ENCODE measurements around the gene HBQ1. TPM values are rescaled to one million over a fixed set of nuclear protein-coding genes. Genes with fewer than 3 reads are reported as not detected.
A peak's percentile ranks its signal among the peaks of the same experiment; 100 is the strongest.
"Not testable (repeated sequence)": the region's sequence is repeated elsewhere in the genome, so short reads cannot be mapped to it uniquely, and the experiment has no call there.

HBQ1 gene
- total RNA-seq, 1 donor from 2014 or later, result 2.7 TPM

- Mint-ChIP-seq H3K4me3 (ENCODE audit: unreplicated experiment) (peak overlapping the region; percentile 57), H3K9me3 (ENCODE audit: unreplicated experiment) (peaks cover 3% of the 10 kb centered on the region)
Observed at GRCh38 chr16:175011-175949, 5.0 kb upstream of the HBQ1 start.

GRCh38 chr16:176006-176405 is 4.3 kb upstream of the HBQ1 start:
- peaks cover 38% of the 10 kb centered on the region for H3K27me3 ChIP-seq (ENCODE audit: insufficient read depth, low read length)
- not testable (repeated sequence) for H2AFZ ChIP-seq (ENCODE audit: low read depth, low read length); H3K9me3 Mint-ChIP-seq (ENCODE audit: unreplicated experiment); H3K4me3 Mint-ChIP-seq (ENCODE audit: unreplicated experiment); DNase-seq (ENCODE audit: low read depth); H3K4me1 ChIP-seq (ENCODE audit: insufficient read depth, low read length); H3K4me3 ChIP-seq (ENCODE audit: insufficient read depth, low read depth, low read length); H3K79me2 ChIP-seq (ENCODE audit: insufficient read depth, low read length); FAIRE-seq; H3K9ac ChIP-seq (ENCODE audit: low read length); H3K27ac Mint-ChIP-seq (ENCODE audit: unreplicated experiment); H3K4me1 Mint-ChIP-seq (ENCODE audit: low read depth, unreplicated experiment); H3K9me3 ChIP-seq (ENCODE audit: insufficient read depth, low read depth, low read length); H3K36me3 Mint-ChIP-seq (ENCODE audit: low read depth, unreplicated experiment); H3K4me2 ChIP-seq (ENCODE audit: low read length); H3K36me3 ChIP-seq (ENCODE audit: insufficient read depth, low read length); H3K27ac ChIP-seq (ENCODE audit: low read depth, low read length)
- peaks cover 24% of the 10 kb centered on the region for H4K20me1 ChIP-seq (ENCODE audit: insufficient read depth, low read length)
- H3K27me3 Mint-ChIP-seq (ENCODE audit: low read depth, unreplicated experiment), result peaks cover 46% of the 10 kb centered on the region

More at GRCh38 chr16:175011-175949, 5.0 kb upstream of the HBQ1 start:
- peaks cover 2% of the 10 kb centered on the region for H3K36me3 Mint-ChIP-seq (ENCODE audit: low read depth, unreplicated experiment)
- Histone ChIP-seq H3K9ac (ENCODE audit: low read length) (no peak overlapping the region), H3K9me3 (ENCODE audit: insufficient read depth, low read depth, low read length) (no peaks in the 10 kb centered on the region), H3K79me2 (ENCODE audit: insufficient read depth, low read length) (no peaks in the 10 kb centered on the region), H4K20me1 (ENCODE audit: insufficient read depth, low read length) (peaks cover 22% of the 10 kb centered on the region), H2AFZ (ENCODE audit: low read depth, low read length) (no peak overlapping the region), H3K27me3 (ENCODE audit: insufficient read depth, low read length) (peaks cover 42% of the 10 kb centered on the region), H3K27ac (ENCODE audit: low read depth, low read length) (no peak overlapping the region), H3K36me3 (ENCODE audit: insufficient read depth, low read length) (no peaks in the 10 kb centered on the region), H3K4me2 (ENCODE audit: low read length) (no peak overlapping the region), H3K4me1 (ENCODE audit: insufficient read depth, low read length) (no peaks in the 10 kb centered on the region), H3K4me3 (ENCODE audit: insufficient read depth, low read depth, low read length) (no peak overlapping the region)
- FAIRE-seq (no peak), DNase-seq (ENCODE audit: low read depth) (no peak)
- no peak overlapping the region for H3K27ac Mint-ChIP-seq (ENCODE audit: unreplicated experiment)
- TF ChIP-seq CTCF (IDR thresholded peaks at IDR 0.05; ENCODE audit: insufficient read depth, low read depth, low read length) (no peak), EZH2 (IDR thresholded peaks at IDR 0.05; ENCODE audit: insufficient read depth, low read length) (no peak)
- H3K27me3 Mint-ChIP-seq (ENCODE audit: low read depth, unreplicated experiment), result peaks cover 50% of the 10 kb centered on the region
- no peaks in the 10 kb centered on the region for H3K4me1 Mint-ChIP-seq (ENCODE audit: low read depth, unreplicated experiment)

GRCh38 chr16:176477-177382 is 3.5 kb upstream of the HBQ1 start, which contains the start of gene HBA1:
Gene HBA1, plus strand, starts transcription at chr16:176680. Its CDS starts 37 bp downstream, at chr16:176717.
- Histone ChIP-seq H4K20me1 (ENCODE audit: insufficient read depth, low read length) (peaks cover 29% of the 10 kb centered on the region), H3K27me3 (ENCODE audit: insufficient read depth, low read length) (peaks cover 38% of the 10 kb centered on the region)
- not testable (repeated sequence) for H3K9me3 ChIP-seq (ENCODE audit: insufficient read depth, low read depth, low read length); H3K4me1 Mint-ChIP-seq (ENCODE audit: low read depth, unreplicated experiment); DNase-seq (ENCODE audit: low read depth); H3K9me3 Mint-ChIP-seq (ENCODE audit: unreplicated experiment); H2AFZ ChIP-seq (ENCODE audit: low read depth, low read length); H3K36me3 Mint-ChIP-seq (ENCODE audit: low read depth, unreplicated experiment); H3K79me2 ChIP-seq (ENCODE audit: insufficient read depth, low read length); H3K36me3 ChIP-seq (ENCODE audit: insufficient read depth, low read length); H3K4me2 ChIP-seq (ENCODE audit: low read length); H3K9ac ChIP-seq (ENCODE audit: low read length); H3K27ac ChIP-seq (ENCODE audit: low read depth, low read length); FAIRE-seq; H3K4me3 ChIP-seq (ENCODE audit: insufficient read depth, low read depth, low read length); H3K27ac Mint-ChIP-seq (ENCODE audit: unreplicated experiment); H3K4me1 ChIP-seq (ENCODE audit: insufficient read depth, low read length)
- Mint-ChIP-seq H3K4me3 (ENCODE audit: unreplicated experiment) (peak within 1 kb of the TSS; percentile 10), H3K27me3 (ENCODE audit: low read depth, unreplicated experiment) (peaks cover 40% of the 10 kb centered on the region)
- peak; percentile 77 for TF ChIP-seq EZH2 (IDR thresholded peaks at IDR 0.05; ENCODE audit: insufficient read depth, low read length)

Measured in astrocyte (in vitro differentiated cells and primary cell).